K562 (cell line): ENCODE data around the gene BCAR3. TPM values are rescaled to one million over a fixed set of nuclear protein-coding genes. Genes with fewer than 3 reads are reported as not detected.

Experiments used
- AFF1 ChIP-seq, 2 experiments: fragments of 450-650 bp; IDR thresholded peaks; 2 replicates each; pipeline ENCODE4 v1.6.1; 2018; ENCODE audit warnings: mild to moderate bottlenecking in 2 of 2, low read depth in 1 of 2; ENCODE audit not compliant: partially characterized antibody in 2 of 2
- BHLHE40 ChIP-seq: IDR thresholded peaks from 2 replicates; pipeline ENCODE4 v1.6.1; 2011; ENCODE audit warnings: low read length, improper control_type of control experiment
- CAMTA2 ChIP-seq: fragments of 250-450 bp; sonication (Bioruptor Pico); conservative IDR thresholded peaks from 2 replicates; pipeline ENCODE4 v1.5.1; 2022
- FOXA3 ChIP-seq, 2 experiments: fragments of 450-650 bp in 1 of 2; sonication (generic) in 1 of 2; formaldehyde crosslinking; IDR thresholded peaks in 1 of 2; conservative IDR thresholded peaks in 1 of 2; 2 replicates each; pipeline versions ENCODE4 v1.4.0 to v1.8.0; 2020 to 2022; ENCODE audit warnings: mild to moderate bottlenecking in 2 of 2, missing genetic modification reagents in 1 of 2
- SAP30 ChIP-seq: fragments of 200-600 bp; sonication (generic); IDR thresholded peaks from 2 replicates; pipeline ENCODE4 v1.6.1; 2012; ENCODE audit warnings: borderline replicate concordance, low read depth, mild to moderate bottlenecking, moderate library complexity, low read length, control low read depth, inconsistent platforms; ENCODE audit not compliant: insufficient read depth, poor library complexity, severe bottlenecking
- SUPT5H ChIP-seq: fragments of 450-650 bp; IDR thresholded peaks from 2 replicates; pipeline ENCODE4 v1.6.1; 2016
- TAF1 ChIP-seq: IDR thresholded peaks from 2 replicates; pipeline ENCODE4 v1.6.1; 2011; ENCODE audit warnings: mild to moderate bottlenecking, low read length, moderate library complexity; ENCODE audit not compliant: insufficient read depth, control insufficient read depth, severe bottlenecking; ENCODE audit errors: extremely low read depth
- TCF7L2 ChIP-seq: fragments of 150-350 bp; IDR thresholded peaks from 2 replicates; pipeline ENCODE4 v1.6.1; 2016; ENCODE audit warnings: low read depth, mild to moderate bottlenecking, low read length, moderate library complexity
- ZBTB1 ChIP-seq: sonication (generic); formaldehyde crosslinking; IDR thresholded peaks from 2 replicates; pipeline ENCODE4 v1.8.1; 2023; ENCODE audit warnings: missing genetic modification reagents, low read depth, mild to moderate bottlenecking, borderline replicate concordance
- polyA plus RNA-seq, 8 experiments: library from polyadenylated mRNA; depleted of rRNA in 4 of 8; stranded (reverse) in 5 of 8; unstranded in 3 of 8; fragments of >200 nt; fragmentation: Nextera tagmentation in 2 of 8; fragmentation: Illumina TruSeq in 1 of 8; extraction: Ambion mirVana in 2 of 8; extraction: Trizol in 1 of 8; gene quantifications; 2 replicates each; pipeline versions ENCODE4 v1.2.1 to v1.2.3, GENCODE V29; 2011 to 2014; ENCODE audit warnings: inconsistent platforms in 1 of 8, missing spikeins in 1 of 8
- total RNA-seq, 7 experiments: library from RNA; depleted of rRNA in 6 of 7; stranded (reverse); fragments of >200 nt in 6 of 7; fragmentation: Illumina TruSeq in 2 of 7; extraction: Trizol in 2 of 7; gene quantifications; 2 replicates each; pipeline versions ENCODE4 v1.2.1 to v1.2.3, GENCODE V29; 2011 to 2021; ENCODE audit warnings: low replicate concordance in 1 of 7

The BCAR3 gene
- total and polyA plus RNA-seq, 9 of the 15 experiments (the other 6 are each of a cell fraction or from before 2014, with no cell fraction given): 1.8 to 6.3 (median 3.8) TPM

DNA sequence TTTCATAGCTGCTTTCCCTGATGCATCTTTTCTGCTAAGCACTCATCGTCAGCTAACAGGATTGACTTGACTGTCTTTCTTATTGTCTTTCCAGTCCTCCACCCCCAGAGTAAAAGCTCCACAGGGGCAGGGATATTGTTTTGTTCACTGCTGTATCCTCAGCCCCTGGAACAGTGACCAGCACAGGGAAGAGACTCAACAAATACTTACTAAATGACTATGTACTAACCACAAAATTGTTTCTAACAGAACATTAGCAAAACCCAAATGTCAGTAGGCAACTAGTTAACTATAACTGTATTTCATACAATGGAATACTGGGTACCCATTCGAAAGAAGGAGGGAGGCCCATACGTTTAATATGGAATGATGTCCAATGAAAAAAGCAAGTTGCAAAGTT lies 53.0 kb downstream of the BCAR3 start (continued):
- TF ChIP-seq AFF1 (IDR thresholded peaks at IDR 0.05; ENCODE audit: low read depth in 1 of 2, partially characterized antibody in 2 of 2) (no peak), TCF7L2 (no peak), SAP30 (no peak), ZBTB1 (CRISPR knock-in tag) (no peak), BHLHE40 (no peak), SUPT5H (no peak), FOXA3 (CRISPR knock-in tag; conservative IDR thresholded peaks at IDR 0.05 in 1 of 2, IDR thresholded peaks at IDR 0.05 in 1 of 2) (no peak), TAF1 (no peak), CAMTA2 (CRISPR knock-in tag) (no peak)
